HCT116 (cell line): ENCODE data around the gene MAP3K21.

Source experiments
- EZH2 ChIP-seq: fragments of 200-600 bp; sonication (generic); IDR thresholded peaks from 2 replicates; pipeline ENCODE4 v1.6.1; 2017; ENCODE audit warnings: antibody characterized with exemption, mixed run types
- POLR2A ChIP-seq: IDR thresholded peaks from 2 replicates; pipeline ENCODE4 v1.7.0; 2011; ENCODE audit warnings: borderline replicate concordance; ENCODE audit not compliant: insufficient read depth, insufficient read length; ENCODE audit errors: extremely low read depth
- YY1 ChIP-seq: IDR thresholded peaks from 2 replicates; pipeline ENCODE4 v1.6.1; 2011; ENCODE audit warnings: low read length, low read depth, moderate library complexity, mild to moderate bottlenecking; ENCODE audit not compliant: insufficient replicate concordance; ENCODE audit errors: extremely low read depth
- TF ChIP-seq, protein P1 (sequence below), 3 experiments: fragments of 200-600 bp in 1 of 3; sonication (generic) in 1 of 3; IDR thresholded peaks in 2 of 3; conservative IDR thresholded peaks in 1 of 3; 2 replicates each; pipeline ENCODE4 v1.5.1; 2012 to 2017; ENCODE audit warnings: low read depth in 2 of 3, low read length in 2 of 3, antibody characterized with exemption in 1 of 3, borderline replicate concordance in 1 of 3, control low read depth in 1 of 3, mild to moderate bottlenecking in 1 of 3, mixed read lengths in 1 of 3, mixed run types in 1 of 3, moderate library complexity in 1 of 3; ENCODE audit not compliant: insufficient read depth in 1 of 3
- TF ChIP-seq, protein P2 (sequence below): IDR thresholded peaks from 2 replicates; pipeline ENCODE4 v1.6.1; 2012

GRCh38 chr1:233409540-233409939 lies 82.0 kb downstream of the MAP3K21 start:
- TF ChIP-seq, protein P1, sequence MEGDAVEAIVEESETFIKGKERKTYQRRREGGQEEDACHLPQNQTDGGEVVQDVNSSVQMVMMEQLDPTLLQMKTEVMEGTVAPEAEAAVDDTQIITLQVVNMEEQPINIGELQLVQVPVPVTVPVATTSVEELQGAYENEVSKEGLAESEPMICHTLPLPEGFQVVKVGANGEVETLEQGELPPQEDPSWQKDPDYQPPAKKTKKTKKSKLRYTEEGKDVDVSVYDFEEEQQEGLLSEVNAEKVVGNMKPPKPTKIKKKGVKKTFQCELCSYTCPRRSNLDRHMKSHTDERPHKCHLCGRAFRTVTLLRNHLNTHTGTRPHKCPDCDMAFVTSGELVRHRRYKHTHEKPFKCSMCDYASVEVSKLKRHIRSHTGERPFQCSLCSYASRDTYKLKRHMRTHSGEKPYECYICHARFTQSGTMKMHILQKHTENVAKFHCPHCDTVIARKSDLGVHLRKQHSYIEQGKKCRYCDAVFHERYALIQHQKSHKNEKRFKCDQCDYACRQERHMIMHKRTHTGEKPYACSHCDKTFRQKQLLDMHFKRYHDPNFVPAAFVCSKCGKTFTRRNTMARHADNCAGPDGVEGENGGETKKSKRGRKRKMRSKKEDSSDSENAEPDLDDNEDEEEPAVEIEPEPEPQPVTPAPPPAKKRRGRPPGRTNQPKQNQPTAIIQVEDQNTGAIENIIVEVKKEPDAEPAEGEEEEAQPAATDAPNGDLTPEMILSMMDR (IDR thresholded peaks at IDR 0.05 in 2 of 3, conservative IDR thresholded peaks at IDR 0.05 in 1 of 3; ENCODE audit: borderline replicate concordance in 1 of 3, insufficient read depth in 1 of 3, low read depth in 2 of 3, low read length in 2 of 3): no peak
- TF ChIP-seq POLR2A: no peak
- no peak for TF ChIP-seq EZH2
- TF ChIP-seq, protein P2, sequence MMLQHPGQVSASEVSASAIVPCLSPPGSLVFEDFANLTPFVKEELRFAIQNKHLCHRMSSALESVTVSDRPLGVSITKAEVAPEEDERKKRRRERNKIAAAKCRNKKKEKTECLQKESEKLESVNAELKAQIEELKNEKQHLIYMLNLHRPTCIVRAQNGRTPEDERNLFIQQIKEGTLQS: no peak
- no peak for TF ChIP-seq YY1
